ENCODE results near the gene ATG101.

DNA sequence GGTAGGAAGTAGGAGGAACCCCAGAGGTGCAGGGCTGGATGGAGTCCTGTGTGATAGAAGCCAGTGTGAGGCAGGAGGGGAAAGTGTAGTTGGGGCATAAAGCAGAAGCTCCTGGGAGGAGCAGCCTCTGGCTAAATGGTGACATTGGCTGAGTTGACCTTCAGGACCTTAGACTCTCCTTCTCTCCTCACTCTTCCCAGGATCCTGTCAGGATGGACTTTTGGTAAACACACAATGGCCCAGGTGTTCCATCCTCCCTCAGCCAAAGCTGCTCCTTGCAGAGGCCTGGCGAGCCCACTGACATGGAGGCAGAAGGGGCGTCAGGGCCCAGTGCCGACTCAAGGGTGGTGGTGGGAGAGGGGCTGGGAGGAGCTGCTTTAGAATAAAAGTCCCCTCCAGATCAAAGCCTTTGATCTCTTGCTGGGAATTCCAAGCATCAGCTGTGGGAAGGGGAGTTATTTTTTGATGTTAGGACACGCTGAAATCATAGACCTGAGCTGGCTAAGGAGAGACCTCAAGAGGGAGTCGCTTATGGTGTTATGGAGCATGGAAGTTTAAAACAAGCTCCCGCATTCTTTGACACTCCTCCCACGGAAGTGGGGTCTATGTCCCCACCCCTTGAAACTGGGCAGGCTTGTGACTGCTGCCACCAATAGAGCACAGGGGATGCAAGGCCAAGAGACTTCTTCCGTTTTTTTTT, 53.9 kb downstream of the ATG101 start:
- TF ChIP-seq POLR2A (IDR thresholded peaks at IDR 0.05; ENCODE audit: low read depth, low read length) (no peak), POLR2AphosphoS5 (IDR thresholded peaks at IDR 0.05; ENCODE audit: low read depth, low read length) (no peak)

All from GM12891 (cell line).